Fibroblast of lung (primary cell): ENCODE measurements around the gene CCDC106.

ENCODE experiments used
- CTCF ChIP-seq, 2 donors: IDR thresholded peaks in 1 of 2; conservative IDR thresholded peaks in 1 of 2; 1 replicate in 1 of 2; 2 replicates in 1 of 2; pipeline ENCODE4 v1.5.1; 2011 to 2012; ENCODE audit warnings: low read length in 2 of 2, control low read depth in 1 of 2, inconsistent platforms in 1 of 2, low read depth in 1 of 2, mild to moderate bottlenecking in 1 of 2
- EZH2 ChIP-seq: IDR thresholded peaks from 2 replicates; pipeline ENCODE4 v1.5.1; 2012; ENCODE audit warnings: low read length, control low read depth, mild to moderate bottlenecking; ENCODE audit errors: missing control alignments

- no peak for TF ChIP-seq EZH2
- no peak for TF ChIP-seq CTCF (conservative IDR thresholded peaks at IDR 0.05 in 1 of 2, IDR thresholded peaks at IDR 0.05 in 1 of 2; ENCODE audit: low read depth in 1 of 2, low read length in 2 of 2)
These were observed 3.0 kb upstream of the CCDC106 start for GRCh38 chr19:55644842-55645511.
